ENCODE results near the gene ADAM19.
"Not testable (repeated sequence)": the region's sequence is repeated elsewhere in the genome, so short reads cannot be mapped to it uniquely, and the experiment has no call there.

The ADAM19 gene

GRCh38 chr5:157443041-157443549 is 132.5 kb downstream of the ADAM19 start:
- Histone ChIP-seq H3K4me1 (ENCODE audit: control insufficient read depth, insufficient read depth, low read length) (no peaks in the 10 kb centered on the region), H3K9ac (ENCODE audit: low read depth, low read length) (no peak overlapping the region), H3K27ac (ENCODE audit: low read depth, low read length) (no peak overlapping the region), H3K36me3 (ENCODE audit: control insufficient read depth, insufficient read depth, low read length) (no peaks in the 10 kb centered on the region), H3K4me3 (ENCODE audit: low read depth, low read length) (no peak overlapping the region), H3K9me3 (ENCODE audit: control insufficient read depth, insufficient read depth, low read length) (no peaks in the 10 kb centered on the region), H3K27me3 (ENCODE audit: control insufficient read depth, insufficient read depth, low read length) (no peaks in the 10 kb centered on the region)

GRCh38 chr5:157434096-157434495 is 141.5 kb downstream of the ADAM19 start:
- H3K4me1 ChIP-seq (ENCODE audit: control insufficient read depth, insufficient read depth, low read length), result no peaks in the 10 kb centered on the region
- no peaks in the 10 kb centered on the region for H3K36me3 ChIP-seq (ENCODE audit: control insufficient read depth, insufficient read depth, low read length)
- no peak overlapping the region for H3K27ac ChIP-seq (ENCODE audit: low read depth, low read length)
- H3K9me3 ChIP-seq (ENCODE audit: control insufficient read depth, insufficient read depth, low read length), result no peaks in the 10 kb centered on the region
- H3K9ac ChIP-seq (ENCODE audit: low read depth, low read length), result no peak overlapping the region
- no peak overlapping the region for H3K4me3 ChIP-seq (ENCODE audit: low read depth, low read length)
- no peaks in the 10 kb centered on the region for H3K27me3 ChIP-seq (ENCODE audit: control insufficient read depth, insufficient read depth, low read length)

GRCh38 chr5:157431544-157432200 is 143.9 kb downstream of the ADAM19 start:
- no peak overlapping the region for H3K27ac ChIP-seq (ENCODE audit: low read depth, low read length)
- H3K9ac ChIP-seq (ENCODE audit: low read depth, low read length), result no peak overlapping the region
- H3K4me1 ChIP-seq (ENCODE audit: control insufficient read depth, insufficient read depth, low read length), result no peaks in the 10 kb centered on the region
- H3K9me3 ChIP-seq (ENCODE audit: control insufficient read depth, insufficient read depth, low read length), result no peaks in the 10 kb centered on the region
- no peaks in the 10 kb centered on the region for H3K36me3 ChIP-seq (ENCODE audit: control insufficient read depth, insufficient read depth, low read length)
- no peak overlapping the region for H3K4me3 ChIP-seq (ENCODE audit: low read depth, low read length)
- no peaks in the 10 kb centered on the region for H3K27me3 ChIP-seq (ENCODE audit: control insufficient read depth, insufficient read depth, low read length)

GRCh38 chr5:157429920-157430319 is 145.7 kb downstream of the ADAM19 start:
- not testable (repeated sequence) for H3K27ac ChIP-seq (ENCODE audit: low read depth, low read length); H3K36me3 ChIP-seq (ENCODE audit: control insufficient read depth, insufficient read depth, low read length); H3K9ac ChIP-seq (ENCODE audit: low read depth, low read length); H3K9me3 ChIP-seq (ENCODE audit: control insufficient read depth, insufficient read depth, low read length); H3K27me3 ChIP-seq (ENCODE audit: control insufficient read depth, insufficient read depth, low read length); H3K4me1 ChIP-seq (ENCODE audit: control insufficient read depth, insufficient read depth, low read length); H3K4me3 ChIP-seq (ENCODE audit: low read depth, low read length)
